GM12875 (cell line): ENCODE results near the gene RPL36.
A peak's percentile ranks its signal among the peaks of the same experiment; 100 is the strongest.

Experiments
- H3K4me3 ChIP-seq: one replicate; pipeline ENCODE4 v1.5.1; 2011; ENCODE audit warnings: low read depth, low read length, control low read depth
- TF ChIP-seq, protein P1 (sequence below): IDR thresholded peaks from 2 replicates; pipeline ENCODE4 v1.5.1; 2011; ENCODE audit warnings: low read depth, mild to moderate bottlenecking, control low read depth, inconsistent platforms, low read length, moderate library complexity, borderline replicate concordance; ENCODE audit not compliant: insufficient read depth

RPL36 gene

DNA sequence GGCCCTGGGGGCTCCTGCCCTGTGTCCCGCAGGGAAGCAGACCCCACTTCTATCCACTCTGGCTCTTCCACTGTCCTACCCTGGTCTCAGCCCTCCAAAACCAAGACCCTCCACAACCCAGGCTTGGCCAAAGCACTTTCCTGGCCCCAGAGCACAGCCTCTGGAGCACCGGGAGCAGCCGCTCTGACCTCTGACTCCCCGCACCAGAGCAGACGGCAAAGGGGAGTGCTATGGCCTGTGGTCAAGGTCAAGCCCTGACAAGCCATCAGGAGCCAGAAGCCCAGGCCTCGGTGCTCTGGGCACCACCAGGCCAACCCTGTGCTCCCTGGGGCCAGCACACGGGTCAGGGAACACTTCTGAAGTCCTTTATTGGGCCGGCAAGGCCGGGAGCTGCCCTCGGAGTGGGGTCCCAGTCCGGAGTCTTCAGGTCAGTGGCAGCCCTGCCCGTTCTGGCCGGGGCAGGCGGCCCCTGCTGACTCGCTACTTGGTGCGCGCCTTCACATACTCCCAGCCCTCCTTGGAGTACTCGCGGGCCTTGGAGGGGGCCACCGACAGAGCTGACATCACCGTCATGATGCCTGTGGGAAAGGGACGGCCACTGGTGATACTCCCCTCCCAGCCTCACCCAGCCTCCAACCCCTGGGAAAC lies 11.9 kb upstream of the RPL36 start:
- no peak overlapping the region for H3K4me3 ChIP-seq
- TF ChIP-seq, protein P1, sequence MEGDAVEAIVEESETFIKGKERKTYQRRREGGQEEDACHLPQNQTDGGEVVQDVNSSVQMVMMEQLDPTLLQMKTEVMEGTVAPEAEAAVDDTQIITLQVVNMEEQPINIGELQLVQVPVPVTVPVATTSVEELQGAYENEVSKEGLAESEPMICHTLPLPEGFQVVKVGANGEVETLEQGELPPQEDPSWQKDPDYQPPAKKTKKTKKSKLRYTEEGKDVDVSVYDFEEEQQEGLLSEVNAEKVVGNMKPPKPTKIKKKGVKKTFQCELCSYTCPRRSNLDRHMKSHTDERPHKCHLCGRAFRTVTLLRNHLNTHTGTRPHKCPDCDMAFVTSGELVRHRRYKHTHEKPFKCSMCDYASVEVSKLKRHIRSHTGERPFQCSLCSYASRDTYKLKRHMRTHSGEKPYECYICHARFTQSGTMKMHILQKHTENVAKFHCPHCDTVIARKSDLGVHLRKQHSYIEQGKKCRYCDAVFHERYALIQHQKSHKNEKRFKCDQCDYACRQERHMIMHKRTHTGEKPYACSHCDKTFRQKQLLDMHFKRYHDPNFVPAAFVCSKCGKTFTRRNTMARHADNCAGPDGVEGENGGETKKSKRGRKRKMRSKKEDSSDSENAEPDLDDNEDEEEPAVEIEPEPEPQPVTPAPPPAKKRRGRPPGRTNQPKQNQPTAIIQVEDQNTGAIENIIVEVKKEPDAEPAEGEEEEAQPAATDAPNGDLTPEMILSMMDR, result no peak

DNA sequence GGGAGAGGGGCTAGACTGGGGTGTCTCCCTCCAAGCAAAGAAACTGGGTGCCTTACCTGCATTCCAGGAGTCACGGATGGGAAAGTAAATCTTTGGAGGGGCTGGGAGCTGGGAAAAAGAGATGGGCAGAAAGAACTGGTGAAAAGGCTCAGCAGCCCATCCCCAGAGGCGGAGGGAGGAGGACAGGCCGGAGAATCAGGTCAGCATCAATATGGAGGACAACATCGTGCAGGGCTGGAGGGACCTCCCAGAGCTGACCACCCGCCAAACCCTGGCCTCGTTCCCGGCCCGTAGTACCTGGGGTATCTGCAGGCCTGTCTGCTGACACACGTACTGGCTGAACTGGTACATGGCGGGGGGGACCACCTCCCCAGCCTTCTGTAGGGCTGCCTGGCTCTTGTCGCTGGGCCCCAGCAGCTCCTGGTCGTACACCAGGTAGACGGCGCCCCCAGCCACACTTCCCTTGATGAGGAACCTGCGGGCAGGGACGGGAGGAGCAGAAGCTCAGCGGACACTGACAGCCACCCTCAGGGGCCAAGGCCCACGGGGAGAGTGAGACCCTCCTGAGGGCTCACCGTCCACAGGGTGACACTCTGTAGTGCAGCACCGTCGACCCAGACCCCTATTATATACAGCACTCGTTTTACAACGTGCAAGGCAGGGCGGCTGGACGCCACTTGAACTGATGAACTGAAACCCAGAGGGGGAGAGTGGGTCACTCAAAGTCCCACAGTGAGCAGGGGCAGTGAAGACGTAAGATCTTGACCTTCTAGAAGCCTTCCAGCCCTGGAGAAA lies 10.6 kb upstream of the RPL36 start:
- TF ChIP-seq, protein P1, result no peak

DNA sequence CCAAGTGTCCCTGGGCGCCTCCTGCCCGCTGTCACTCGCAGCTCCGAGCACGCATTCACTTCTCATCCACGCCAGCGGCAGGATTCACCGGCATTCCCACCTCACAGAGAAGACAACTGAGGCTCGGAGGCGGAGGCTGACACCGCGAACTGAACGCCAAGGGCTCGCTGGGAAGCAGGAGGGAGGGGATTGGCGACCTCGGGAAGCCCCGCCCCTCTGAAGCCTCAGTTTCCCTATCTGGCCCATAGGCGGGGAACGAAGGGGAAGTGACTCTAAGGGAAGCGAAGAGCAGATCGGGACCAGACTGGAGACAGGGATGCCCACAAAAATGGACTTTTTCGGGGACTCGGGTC lies 10.0 kb upstream of the RPL36 start:
- peak overlapping the region; percentile 85 for H3K4me3 ChIP-seq
- TF ChIP-seq, protein P1, result no peak

More for the DNA sequence above, 10.6 kb upstream of the RPL36 start:
- peak overlapping the region; percentile 85 for H3K4me3 ChIP-seq

DNA sequence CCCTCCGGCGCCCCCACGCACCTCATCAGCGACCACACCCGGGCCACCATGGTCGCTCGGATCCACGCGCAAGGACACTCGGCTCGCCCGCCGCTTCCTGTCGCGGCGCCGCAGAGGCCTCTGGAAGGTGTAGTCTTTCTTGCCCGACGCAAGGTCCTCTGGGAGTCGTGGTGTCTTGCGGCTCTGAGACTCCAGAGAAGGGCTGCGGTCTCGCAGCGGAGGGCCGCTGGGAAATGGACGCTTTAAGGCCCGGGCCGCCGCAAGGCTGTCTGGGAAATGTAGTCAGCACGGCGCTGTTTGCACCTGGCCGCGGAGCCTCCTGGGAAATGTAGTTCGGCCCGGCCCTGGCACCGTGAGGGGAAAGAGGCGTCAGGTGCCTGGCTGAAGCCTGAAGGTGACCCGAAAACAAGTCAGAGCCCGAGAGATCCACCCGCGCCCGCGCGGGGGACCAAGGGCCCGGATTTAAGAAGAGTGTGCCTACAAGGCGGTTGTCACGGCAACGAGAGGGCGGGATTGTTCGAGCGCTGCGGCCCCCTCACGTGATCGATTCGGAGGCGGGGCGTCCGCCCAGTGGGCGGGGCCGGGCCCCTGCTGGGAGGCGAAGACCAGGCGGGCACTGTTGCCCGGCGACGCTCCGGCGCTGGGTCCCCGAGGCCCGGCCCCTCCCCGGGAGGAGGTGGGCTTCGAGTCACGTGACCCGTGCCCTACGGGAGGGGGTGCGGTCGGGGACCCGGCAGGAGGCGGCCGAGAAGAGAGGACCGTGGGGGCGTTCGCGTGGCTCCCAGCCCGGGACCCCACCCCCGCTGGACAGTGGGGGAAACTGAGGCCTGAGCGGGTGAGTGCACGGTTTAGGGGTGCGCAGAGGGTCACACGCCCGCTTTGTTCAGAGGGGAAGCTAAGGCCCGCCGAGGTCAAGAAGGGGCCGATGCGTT lies 9.4 kb upstream of the RPL36 start, which contains the start of the genes HSD11B1L and MICOS13:
Gene HSD11B1L (plus strand): TSS at position 591 of the 932 bp plus-strand sequence. CDS start 3,806 bp downstream, outside the sequence.
Gene MICOS13 (minus strand): TSS at position 80 of the 932 bp plus-strand sequence. CDS start 30 bp downstream, at position 50.
- TF ChIP-seq, protein P1, result no peak
- peak within 1 kb of the TSS; percentile 85 for H3K4me3 ChIP-seq

DNA sequence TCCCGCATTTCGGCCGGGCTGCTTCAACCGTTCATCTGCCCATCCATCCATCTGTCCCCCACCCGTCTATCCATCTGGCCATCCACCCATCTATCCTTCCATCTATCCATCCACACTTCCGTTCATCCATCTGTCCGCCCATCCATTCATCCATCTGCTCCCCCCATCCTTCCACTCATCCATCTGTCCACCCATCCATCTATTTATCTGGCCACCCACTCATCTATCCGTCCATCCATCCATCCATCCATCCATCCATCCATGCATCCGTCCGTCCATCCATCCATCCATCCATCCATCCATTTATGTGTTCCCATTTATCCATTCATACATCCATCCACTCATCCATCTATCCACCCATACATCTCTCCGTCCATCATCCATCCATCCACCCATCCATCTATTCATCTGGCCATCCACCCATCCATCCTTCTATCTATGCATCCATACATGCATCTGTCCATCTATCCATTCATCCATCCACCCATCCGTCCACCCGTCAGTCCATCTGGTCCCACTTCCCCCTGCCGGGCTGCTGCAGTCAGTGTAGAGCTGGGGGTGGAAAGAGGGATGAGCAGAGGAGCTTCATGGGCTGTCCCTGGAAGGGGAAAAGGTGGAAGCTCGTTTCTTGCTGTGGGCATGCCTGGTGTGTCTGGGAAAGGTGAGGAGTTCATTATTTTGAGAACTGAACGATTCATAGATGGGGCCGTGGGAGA lies 8.5 kb upstream of the RPL36 start:
- peak overlapping the region; percentile 85 for H3K4me3 ChIP-seq
- TF ChIP-seq, protein P1, result no peak

DNA sequence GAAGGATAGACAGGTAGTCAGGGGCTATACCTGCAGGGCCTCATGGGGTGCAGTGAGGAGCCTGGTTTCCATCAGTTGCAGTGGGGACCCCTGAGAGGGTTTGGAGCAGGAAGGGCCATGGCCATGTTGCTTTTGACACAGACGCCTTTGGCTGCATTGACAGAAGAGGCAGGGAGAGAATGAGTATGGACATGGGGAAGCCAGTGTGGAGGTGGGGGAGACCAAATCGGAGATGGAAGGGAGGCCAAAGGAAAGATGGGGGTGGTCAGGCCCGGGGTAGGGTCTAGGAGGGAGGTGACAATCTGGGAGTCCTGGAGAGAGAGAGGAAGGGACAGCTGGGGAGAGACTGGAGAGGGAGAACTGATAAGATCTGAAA lies 8.0 kb upstream of the RPL36 start:
- TF ChIP-seq, protein P1, result no peak
- no peak overlapping the region for H3K4me3 ChIP-seq
